ENCODE data around the gene RFXAP. TPM values are rescaled to one million over a fixed set of nuclear protein-coding genes. Genes with fewer than 3 reads are reported as not detected.

The RFXAP gene
- total RNA-seq, 3 donors from 2014 or later: 5.0 to 6.3 (median 5.9) TPM

DNA sequence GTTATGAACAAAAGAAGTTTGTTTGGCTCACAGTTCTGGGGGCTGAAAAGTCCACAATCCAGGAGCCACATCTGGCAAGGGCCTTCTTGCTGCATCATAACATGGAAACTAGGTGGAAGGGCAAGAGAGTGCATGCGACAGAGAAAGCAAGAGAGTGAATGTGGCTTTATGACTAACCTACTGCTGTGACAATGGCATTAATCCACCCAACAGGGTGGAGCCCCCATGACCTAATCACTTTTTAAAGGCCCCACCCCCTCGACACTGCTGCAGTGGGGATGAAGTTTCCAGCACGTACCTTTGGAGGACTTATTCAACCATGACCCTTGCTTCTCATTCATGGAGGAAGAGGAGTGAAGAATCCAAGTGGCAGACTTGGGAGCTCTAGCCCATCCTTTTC, 30.0 kb upstream of the RFXAP start:
- Histone ChIP-seq H3K4me3 (no peak overlapping the region), H3K4me1 (ENCODE audit: low read depth) (no peaks in the 10 kb centered on the region), H3K9me3 (no peaks in the 10 kb centered on the region), H3K36me3 (ENCODE audit: low read depth) (no peaks in the 10 kb centered on the region)
- no peak for ATAC-seq
- intact Hi-C loops (cut with DNase I, micrococcal nuclease): no loop called here
- TF ChIP-seq, protein P1, sequence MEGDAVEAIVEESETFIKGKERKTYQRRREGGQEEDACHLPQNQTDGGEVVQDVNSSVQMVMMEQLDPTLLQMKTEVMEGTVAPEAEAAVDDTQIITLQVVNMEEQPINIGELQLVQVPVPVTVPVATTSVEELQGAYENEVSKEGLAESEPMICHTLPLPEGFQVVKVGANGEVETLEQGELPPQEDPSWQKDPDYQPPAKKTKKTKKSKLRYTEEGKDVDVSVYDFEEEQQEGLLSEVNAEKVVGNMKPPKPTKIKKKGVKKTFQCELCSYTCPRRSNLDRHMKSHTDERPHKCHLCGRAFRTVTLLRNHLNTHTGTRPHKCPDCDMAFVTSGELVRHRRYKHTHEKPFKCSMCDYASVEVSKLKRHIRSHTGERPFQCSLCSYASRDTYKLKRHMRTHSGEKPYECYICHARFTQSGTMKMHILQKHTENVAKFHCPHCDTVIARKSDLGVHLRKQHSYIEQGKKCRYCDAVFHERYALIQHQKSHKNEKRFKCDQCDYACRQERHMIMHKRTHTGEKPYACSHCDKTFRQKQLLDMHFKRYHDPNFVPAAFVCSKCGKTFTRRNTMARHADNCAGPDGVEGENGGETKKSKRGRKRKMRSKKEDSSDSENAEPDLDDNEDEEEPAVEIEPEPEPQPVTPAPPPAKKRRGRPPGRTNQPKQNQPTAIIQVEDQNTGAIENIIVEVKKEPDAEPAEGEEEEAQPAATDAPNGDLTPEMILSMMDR (IDR thresholded peaks at IDR 0.05): no peak
- DNase-seq: no peak

DNA sequence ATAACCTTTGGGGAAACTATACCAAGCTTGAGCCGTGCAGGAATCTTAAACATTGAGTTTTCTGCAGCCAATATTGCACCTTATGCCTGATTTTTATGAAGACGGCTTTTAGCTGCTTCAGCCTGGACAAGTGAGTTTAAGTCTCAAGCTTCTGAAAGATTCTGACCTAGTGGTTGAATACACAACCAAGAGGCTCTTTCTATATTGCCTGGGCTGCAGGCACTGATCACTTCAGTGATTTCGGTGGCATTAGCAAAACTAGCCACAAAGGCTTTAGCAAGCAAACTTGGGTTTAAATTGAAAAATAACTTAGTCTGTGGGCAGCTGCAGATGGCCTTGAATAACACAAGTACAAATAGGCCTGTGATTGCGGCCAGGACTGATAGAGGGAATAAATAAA, 29.3 kb upstream of the RFXAP start:
- TF ChIP-seq, protein P1 (IDR thresholded peaks at IDR 0.05): no peak
- DNase-seq (no peak), ATAC-seq (no peak)
- intact Hi-C loops (cut with DNase I, micrococcal nuclease): no loop called here
- Histone ChIP-seq H3K36me3 (ENCODE audit: low read depth) (no peaks in the 10 kb centered on the region), H3K4me3 (no peak overlapping the region), H3K4me1 (ENCODE audit: low read depth) (no peaks in the 10 kb centered on the region), H3K9me3 (no peaks in the 10 kb centered on the region)

DNA sequence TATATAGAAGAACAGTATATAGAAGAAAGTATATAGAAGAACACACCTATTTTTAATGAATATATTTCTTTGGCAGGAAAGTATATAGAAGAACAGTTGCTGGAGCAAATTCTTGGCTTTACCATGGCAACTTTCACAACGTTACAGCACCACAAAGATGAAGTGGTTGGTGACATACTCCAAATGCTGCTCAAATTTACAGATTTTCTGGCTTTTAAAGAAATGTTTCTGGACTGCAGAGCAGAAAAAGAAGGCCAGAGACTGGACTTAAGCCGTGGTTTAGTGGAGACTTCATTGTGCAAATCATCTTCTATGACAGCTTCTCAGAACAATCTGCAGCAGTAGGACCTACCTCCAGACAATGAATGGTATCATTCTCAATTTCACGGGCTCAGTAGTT, 24.3 kb upstream of the RFXAP start:
- Histone ChIP-seq H3K4me1 (ENCODE audit: low read depth) (no peaks in the 10 kb centered on the region), H3K36me3 (ENCODE audit: low read depth) (no peaks in the 10 kb centered on the region), H3K4me3 (no peak overlapping the region), H3K9me3 (no peaks in the 10 kb centered on the region)
- ATAC-seq (no peak), DNase-seq (no peak)
- TF ChIP-seq, protein P1 (IDR thresholded peaks at IDR 0.05): no peak
- intact Hi-C loops (cut with DNase I, micrococcal nuclease): no loop called here

DNA sequence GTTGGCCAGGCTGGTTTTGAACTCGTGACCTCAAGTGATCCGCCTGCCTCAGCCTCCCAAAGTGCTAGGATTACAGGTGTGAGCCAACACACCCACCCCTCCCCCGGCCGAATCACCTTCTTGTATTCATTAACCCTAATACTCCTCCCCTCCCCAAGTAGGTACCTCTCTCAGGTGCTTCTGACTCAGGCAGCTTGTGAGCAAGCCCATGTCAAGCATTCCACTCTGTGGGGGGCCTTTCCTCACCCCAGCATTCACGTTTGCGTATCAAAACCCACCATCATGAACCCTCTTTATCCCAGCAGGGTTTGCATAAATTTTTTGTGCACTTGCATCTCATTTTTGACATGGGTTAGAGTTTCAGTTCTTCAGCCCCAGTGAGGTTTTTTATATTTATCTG, 23.6 kb upstream of the RFXAP start:
- no peak for DNase-seq
- Histone ChIP-seq H3K9me3 (no peaks in the 10 kb centered on the region), H3K36me3 (ENCODE audit: low read depth) (no peaks in the 10 kb centered on the region), H3K4me3 (no peak overlapping the region), H3K4me1 (ENCODE audit: low read depth) (no peaks in the 10 kb centered on the region)
- ATAC-seq: no peak
- TF ChIP-seq, protein P1 (IDR thresholded peaks at IDR 0.05): no peak
- intact Hi-C loops (cut with DNase I, micrococcal nuclease): no loop called here

DNA sequence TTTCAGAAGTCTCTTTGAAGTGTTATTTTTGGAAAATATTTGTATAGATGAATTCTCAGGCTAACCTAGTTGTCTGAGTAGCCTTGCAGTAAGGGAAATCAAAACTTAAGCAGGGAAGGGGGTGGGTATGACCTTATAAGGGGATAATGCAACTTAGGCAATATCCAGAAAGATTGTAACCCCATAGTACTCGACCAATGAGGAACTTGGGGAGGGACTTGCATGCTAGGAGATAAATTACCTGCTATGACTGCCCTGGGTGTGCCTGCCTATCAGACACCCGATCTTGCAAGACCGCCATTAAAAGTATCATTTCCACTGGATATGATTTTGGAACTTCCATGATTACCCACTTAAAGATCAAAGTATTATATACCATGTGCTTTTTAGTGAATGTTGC, 23.0 kb upstream of the RFXAP start:
- ATAC-seq (no peak), DNase-seq (no peak)
- H3K4me1 ChIP-seq (ENCODE audit: low read depth): no peaks in the 10 kb centered on the region
- TF ChIP-seq, protein P1 (IDR thresholded peaks at IDR 0.05): no peak
- no peak overlapping the region for H3K4me3 ChIP-seq
- no peaks in the 10 kb centered on the region for H3K9me3 ChIP-seq
- intact Hi-C loops (cut with DNase I, micrococcal nuclease): no loop called here
- H3K36me3 ChIP-seq (ENCODE audit: low read depth): no peaks in the 10 kb centered on the region

DNA sequence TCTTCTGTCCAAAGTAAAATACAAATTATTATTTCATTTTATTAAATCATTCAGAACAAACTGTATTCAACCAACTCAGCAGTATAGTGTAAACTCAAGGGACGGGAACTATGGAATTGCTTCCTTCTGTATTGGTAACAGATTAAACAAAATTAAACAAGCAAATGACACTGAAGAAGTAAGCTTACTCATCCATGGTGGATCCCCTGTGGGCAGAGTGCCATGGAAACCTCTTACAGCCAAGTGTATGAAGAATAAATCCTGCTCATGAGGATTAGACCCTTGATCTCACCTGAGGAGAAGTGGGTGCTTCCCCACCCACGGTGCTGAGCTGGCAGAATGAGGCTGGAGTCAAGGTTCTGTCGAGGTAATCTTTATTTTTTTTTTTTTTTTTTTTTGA, 18.0 kb upstream of the RFXAP start:
- TF ChIP-seq, protein P1 (IDR thresholded peaks at IDR 0.05): no peak
- no peaks in the 10 kb centered on the region for H3K4me1 ChIP-seq (ENCODE audit: low read depth)
- DNase-seq (no peak), ATAC-seq (no peak)
- H3K4me3 ChIP-seq: no peak overlapping the region
- intact Hi-C loops (cut with DNase I, micrococcal nuclease): no loop called here
- H3K36me3 ChIP-seq (ENCODE audit: low read depth): no peaks in the 10 kb centered on the region
- no peaks in the 10 kb centered on the region for H3K9me3 ChIP-seq
